Activated CD8-positive, alpha-beta T cell treated with anti-CD3 and anti-CD28 coated beads for 36 hours (primary cell): ENCODE measurements around the gene CHD9. TPM values are rescaled to one million over a fixed set of nuclear protein-coding genes. Genes with fewer than 3 reads are reported as not detected.

Experiments
- ATAC-seq: fragments of 200-7000 bp; cut with Tn5 transposase; one replicate; pipeline ENCODE4 v1.10.0; 2021; ENCODE audit warnings: mild to moderate bottlenecking, moderate library complexity
- CTCF ChIA-PET: fragments of 350-600 bp; sonication (Branson Sonifier 250); formaldehyde crosslinking; loops from one replicate; lab custom pipeline; 2021; ENCODE audit warnings: antibody characterized with exemption; lab: Charles Lee
- POLR2A ChIA-PET: fragments of 350-600 bp; sonication (Branson Sonifier 250); formaldehyde crosslinking; loops from one replicate; lab custom pipeline; 2021; ENCODE audit warnings: antibody characterized with exemption; lab: Charles Lee
- DNase-seq: peaks from one replicate; pipeline ENCODE4 v3.0.0-alpha.2; 2020
- H3K27ac Mint-ChIP-seq: one replicate; pipeline ENCODE4 v1.8.0; 2021; ENCODE audit warnings: mild to moderate bottlenecking, mixed read lengths
- H3K27me3 Mint-ChIP-seq: one replicate; pipeline ENCODE4 v1.8.0; 2021; ENCODE audit warnings: mixed read lengths
- H3K36me3 Mint-ChIP-seq: one replicate; pipeline ENCODE4 v1.8.0; 2021; ENCODE audit warnings: low read depth, mixed read lengths
- H3K4me1 Mint-ChIP-seq: one replicate; pipeline ENCODE4 v1.8.0; 2021; ENCODE audit warnings: low read depth, mixed read lengths
- H3K4me3 Mint-ChIP-seq: one replicate; pipeline ENCODE4 v1.8.0; 2021; ENCODE audit warnings: mild to moderate bottlenecking, moderate library complexity, mixed read lengths
- H3K9me3 Mint-ChIP-seq: one replicate; pipeline ENCODE4 v1.8.0; 2021; ENCODE audit warnings: mixed read lengths
- CTCF ChIP-seq: fragments of 200-600 bp; IDR thresholded peaks from one replicate; pipeline ENCODE4 v1.8.0; 2022; ENCODE audit warnings: antibody characterized with exemption, mild to moderate bottlenecking
- intact Hi-C: fragments of 100-400 bp; cut with micrococcal nuclease; formaldehyde crosslinking; loops from one replicate; pipeline ENCODE4 v1.10.0; 2022
- total RNA-seq, 2 experiments: library from RNA; stranded (reverse); gene quantifications; one replicate each; pipeline ENCODE4 v1.2.3, GENCODE V29; 2021

CHD9 gene
- total RNA-seq, 2 experiments from 2014 or later = 13.8 to 16.3 TPM

- Mint-ChIP-seq H3K27ac (no peak overlapping the region), H3K9me3 (no peaks in the 10 kb centered on the region), H3K4me1 (no peaks in the 10 kb centered on the region), H3K4me3 (no peak overlapping the region), H3K36me3 (no peaks in the 10 kb centered on the region), H3K27me3 (no peaks in the 10 kb centered on the region)
- ATAC-seq (no peak), DNase-seq (peak; percentile 12)
- intact Hi-C loops = loop anchor here (10.0 kb wide), 1 partner anchor 828 kb away; no protein-coding TSS in a partner anchor
- ChIA-PET POLR2A (no interaction called here), CTCF (interaction anchor here (0.6 to 1.7 kb wide), 9 partner anchors 10 to 837 kb away, joined by 3 to 13 read pairs (median 3); no protein-coding TSS in a partner anchor)
- TF ChIP-seq CTCF = peak; percentile 30
Observed at GRCh38 chr16:53022374-53022773, 32.4 kb upstream of the CHD9 start.

- DNase-seq (no peak), ATAC-seq (no peak)
- Mint-ChIP-seq H3K36me3 (no peaks in the 10 kb centered on the region), H3K27me3 (no peaks in the 10 kb centered on the region), H3K4me1 (no peaks in the 10 kb centered on the region), H3K27ac (no peak overlapping the region), H3K4me3 (no peak overlapping the region), H3K9me3 (no peaks in the 10 kb centered on the region)
- CTCF ChIA-PET = no interaction called here
- TF ChIP-seq CTCF = no peak
- POLR2A ChIA-PET = no interaction called here
- intact Hi-C loops = loop anchor here (10.0 kb wide), 1 partner anchor 829 kb away; no protein-coding TSS in a partner anchor
Observed at GRCh38 chr16:53024045-53024444, 30.7 kb upstream of the CHD9 start.

GRCh38 chr16:53029971-53030370, 24.8 kb upstream of the CHD9 start:
- Mint-ChIP-seq H3K9me3 (no peaks in the 10 kb centered on the region), H3K36me3 (no peaks in the 10 kb centered on the region), H3K4me1 (peaks cover 2% of the 10 kb centered on the region), H3K4me3 (no peak overlapping the region), H3K27ac (no peak overlapping the region), H3K27me3 (peaks cover 14% of the 10 kb centered on the region)
- ChIA-PET CTCF (no interaction called here), POLR2A (no interaction called here)
- TF ChIP-seq CTCF = no peak
- DNase-seq (no peak), ATAC-seq (no peak)
- intact Hi-C loops = loop anchor here (10.0 kb wide), 1 partner anchor 835 kb away; no protein-coding TSS in a partner anchor

GRCh38 chr16:53031323-53031942, 23.4 kb upstream of the CHD9 start:
- no peak overlapping the region for H3K27ac Mint-ChIP-seq
- intact Hi-C loops = no loop called here
- no peak overlapping the region for H3K4me3 Mint-ChIP-seq
- CTCF ChIA-PET = no interaction called here
- ATAC-seq = no peak
- peaks cover 20% of the 10 kb centered on the region for H3K27me3 Mint-ChIP-seq
- DNase-seq = no peak
- no peaks in the 10 kb centered on the region for H3K9me3 Mint-ChIP-seq
- peaks cover 2% of the 10 kb centered on the region for H3K4me1 Mint-ChIP-seq
- TF ChIP-seq CTCF = no peak
- POLR2A ChIA-PET = no interaction called here
- no peaks in the 10 kb centered on the region for H3K36me3 Mint-ChIP-seq

GRCh38 chr16:53034306-53034705, 20.5 kb upstream of the CHD9 start:
- H3K36me3 Mint-ChIP-seq = no peaks in the 10 kb centered on the region
- peaks cover 2% of the 10 kb centered on the region for H3K4me1 Mint-ChIP-seq
- ATAC-seq (no peak), DNase-seq (no peak)
- no peaks in the 10 kb centered on the region for H3K9me3 Mint-ChIP-seq
- intact Hi-C loops = no loop called here
- no peak overlapping the region for H3K4me3 Mint-ChIP-seq
- H3K27me3 Mint-ChIP-seq = peaks cover 23% of the 10 kb centered on the region
- H3K27ac Mint-ChIP-seq = no peak overlapping the region
- ChIA-PET POLR2A (no interaction called here), CTCF (no interaction called here)
- TF ChIP-seq CTCF = no peak
